Mesodermal cell (in vitro differentiated cells): Measurements from ENCODE around the gene VDAC1.
"Not testable (repeated sequence)": the region's sequence is repeated elsewhere in the genome, so short reads cannot be mapped to it uniquely, and the experiment has no call there.

Source experiments
- H3K27ac ChIP-seq: 2 replicates; pipeline ENCODE4 v1.7.0; 2013; ENCODE audit warnings: mild to moderate bottlenecking, low read depth, low read length, moderate library complexity; ENCODE audit not compliant: severe bottlenecking
- H3K36me3 ChIP-seq: 2 replicates; pipeline ENCODE4 v1.7.1; 2013; ENCODE audit warnings: mild to moderate bottlenecking, low read length, moderate library complexity; ENCODE audit not compliant: control insufficient read depth, insufficient read depth
- H3K4me1 ChIP-seq: one replicate; pipeline ENCODE4 v1.7.1; 2013; ENCODE audit warnings: mild to moderate bottlenecking, low read length; ENCODE audit not compliant: insufficient read depth, control insufficient read depth, poor library complexity, severe bottlenecking
- H3K4me3 ChIP-seq: 2 replicates; pipeline ENCODE4 v1.7.0; 2013; ENCODE audit warnings: low read length, control low read depth, mild to moderate bottlenecking; ENCODE audit not compliant: insufficient read depth, poor library complexity, severe bottlenecking; ENCODE audit errors: extremely low read depth
- H3K9me3 ChIP-seq: 2 replicates; pipeline ENCODE4 v1.7.1; 2013; ENCODE audit warnings: mild to moderate bottlenecking, low read length, moderate library complexity; ENCODE audit not compliant: control insufficient read depth
- WGBS, 2 experiments: methylation state at CpG; one replicate each; pipeline ENCODE4 v1.1.5; 2013; ENCODE audit warnings: missing lambda C conversion rate in 2 of 2; ENCODE audit not compliant: insufficient coverage in 2 of 2; 5-methylcytosine and 5-hydroxymethylcytosine counted together

Gene VDAC1

DNA sequence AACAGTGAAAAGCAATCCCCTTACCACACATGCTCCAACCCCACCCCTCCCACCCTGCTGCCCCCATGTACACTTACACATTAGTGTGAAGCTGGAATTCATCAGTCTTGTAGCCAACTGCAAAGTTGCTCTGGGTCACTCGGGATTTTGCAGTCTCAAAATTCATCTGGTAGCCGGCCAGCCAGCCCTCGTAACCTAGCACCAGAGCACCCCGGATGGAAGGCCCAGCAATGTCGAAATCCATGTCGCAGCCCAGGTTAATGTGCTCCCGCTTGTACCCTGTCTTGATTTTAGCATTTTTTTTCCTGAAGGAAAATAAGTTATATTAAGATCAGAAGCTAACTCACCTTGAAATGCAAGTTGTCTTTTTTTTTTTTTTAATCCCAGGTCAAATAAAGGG is 24.1 kb downstream of the VDAC1 start:
- H3K36me3 ChIP-seq: peaks cover 95% of the 10 kb centered on the region
- no peak overlapping the region for H3K27ac ChIP-seq
- WGBS, 2 experiments: 93 to 95% methylated on average over 5 to 7 of the region's 7 CpGs

GRCh38 chr5:133978943-133979342 is 25.8 kb downstream of the VDAC1 start:
- H3K36me3 ChIP-seq: peaks cover 96% of the 10 kb centered on the region
- WGBS, 2 experiments: no CpG with 5 or more reads among the region's 3 CpGs
- no peaks in the 10 kb centered on the region for H3K9me3 ChIP-seq
- no peak overlapping the region for H3K27ac ChIP-seq
- H3K4me1 ChIP-seq: peaks cover 11% of the 10 kb centered on the region
- H3K4me3 ChIP-seq: no peak overlapping the region

More for the DNA sequence above, 24.1 kb downstream of the VDAC1 start:
- Histone ChIP-seq H3K4me1 (peaks cover 11% of the 10 kb centered on the region), H3K4me3 (no peak overlapping the region), H3K9me3 (no peaks in the 10 kb centered on the region)

GRCh38 chr5:133977858-133978257 is 26.9 kb downstream of the VDAC1 start:
- H3K4me1 ChIP-seq: peaks cover 11% of the 10 kb centered on the region
- no peak overlapping the region for H3K4me3 ChIP-seq
- H3K9me3 ChIP-seq: no peaks in the 10 kb centered on the region
- peak overlapping the region; percentile 76 for H3K27ac ChIP-seq
- H3K36me3 ChIP-seq: peaks cover 97% of the 10 kb centered on the region
- 100% methylated on average over 1 of the region's 1 CpG for WGBS, 2 experiments

- peaks cover 11% of the 10 kb centered on the region for H3K4me1 ChIP-seq
- WGBS, 2 experiments: 93 to 96% methylated on average over 5 of the region's 5 CpGs
- no peaks in the 10 kb centered on the region for H3K9me3 ChIP-seq
- peaks cover 95% of the 10 kb centered on the region for H3K36me3 ChIP-seq
- H3K27ac ChIP-seq: peak overlapping the region; percentile 76
- no peak overlapping the region for H3K4me3 ChIP-seq
Measured at GRCh38 chr5:133977161-133977787, 27.5 kb downstream of the VDAC1 start.

DNA sequence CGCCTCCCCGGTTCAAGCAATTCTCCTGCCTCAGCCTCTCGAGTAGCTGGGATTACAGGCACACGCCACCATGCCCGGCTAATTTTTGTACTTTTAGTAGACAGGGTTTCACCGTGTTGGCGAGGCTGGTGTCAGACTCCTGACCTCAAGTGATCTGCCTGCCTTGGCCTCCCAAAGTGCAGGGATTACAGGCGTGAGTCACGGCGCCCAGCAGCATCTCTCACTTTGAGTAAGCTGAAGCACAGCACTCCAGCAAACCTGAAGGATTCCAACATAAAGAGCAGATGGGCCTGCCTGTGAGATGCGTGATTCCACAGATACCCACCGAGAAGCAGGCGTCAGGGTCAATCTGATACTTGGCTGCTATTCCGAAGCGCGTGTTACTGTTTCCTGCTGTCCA is 29.2 kb downstream of the VDAC1 start:
- not testable (repeated sequence) for H3K4me3 ChIP-seq, H3K27ac ChIP-seq, H3K9me3 ChIP-seq
- peaks cover 88% of the 10 kb centered on the region for H3K36me3 ChIP-seq
- H3K4me1 ChIP-seq: peaks cover 11% of the 10 kb centered on the region
- WGBS, 2 experiments: 94 to 95% methylated on average over 10 to 16 of the region's 16 CpGs

GRCh38 chr5:133974142-133974541 is 30.6 kb downstream of the VDAC1 start:
- peaks cover 77% of the 10 kb centered on the region for H3K36me3 ChIP-seq
- H3K27ac ChIP-seq: no peak overlapping the region
- H3K9me3 ChIP-seq: no peaks in the 10 kb centered on the region
- H3K4me1 ChIP-seq: peaks cover 15% of the 10 kb centered on the region
- WGBS, 2 experiments: 92 to 100% methylated on average over 5 of the region's 6 CpGs
- no peak overlapping the region for H3K4me3 ChIP-seq

GRCh38 chr5:133970325-133970909 is 34.4 kb downstream of the VDAC1 start:
- no peaks in the 10 kb centered on the region for H3K9me3 ChIP-seq
- H3K36me3 ChIP-seq: peaks cover 46% of the 10 kb centered on the region
- peaks cover 15% of the 10 kb centered on the region for H3K4me1 ChIP-seq
- H3K27ac ChIP-seq: peak overlapping the region; percentile 64
- WGBS, 2 experiments: 100% methylated on average over 1 of the region's 2 CpGs
- no peak overlapping the region for H3K4me3 ChIP-seq

DNA sequence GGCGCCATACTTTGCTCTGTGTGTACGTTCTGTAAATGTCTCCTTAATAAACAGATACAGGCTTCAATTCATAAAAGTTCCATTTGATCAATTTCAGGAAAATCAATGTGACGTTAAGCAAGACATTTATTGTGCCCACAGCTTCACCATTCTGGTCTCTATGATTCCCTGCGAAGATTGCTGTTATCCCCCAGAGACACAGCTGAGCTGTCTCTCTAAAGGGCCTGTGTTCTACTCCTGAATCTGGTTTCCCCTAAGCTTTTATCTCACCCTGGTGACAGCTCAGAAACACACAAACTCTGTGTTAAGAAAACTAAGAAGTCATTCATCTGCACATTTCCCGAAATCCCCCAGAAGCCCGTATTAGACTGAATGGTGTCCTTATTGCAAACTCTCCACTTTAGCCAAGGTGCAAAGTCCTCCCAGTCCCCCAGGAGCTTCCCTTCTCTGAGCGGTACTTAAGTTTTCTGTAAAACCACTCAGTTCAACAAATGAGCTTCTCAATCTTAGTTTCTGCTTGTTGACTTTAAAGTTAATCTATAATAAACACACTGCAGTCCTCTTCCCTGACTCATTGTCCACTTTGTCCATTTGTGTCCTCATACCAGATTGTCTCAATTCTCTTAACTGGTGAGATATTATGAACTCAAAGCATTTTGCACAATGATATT is 35.0 kb downstream of the VDAC1 start:
- Histone ChIP-seq H3K27ac (peak overlapping the region; percentile 64), H3K4me3 (no peak overlapping the region)
- whole genome bisulfite sequencing, 2 experiments: 89 to 95% methylated on average over 5 to 6 of the region's 7 CpGs

DNA sequence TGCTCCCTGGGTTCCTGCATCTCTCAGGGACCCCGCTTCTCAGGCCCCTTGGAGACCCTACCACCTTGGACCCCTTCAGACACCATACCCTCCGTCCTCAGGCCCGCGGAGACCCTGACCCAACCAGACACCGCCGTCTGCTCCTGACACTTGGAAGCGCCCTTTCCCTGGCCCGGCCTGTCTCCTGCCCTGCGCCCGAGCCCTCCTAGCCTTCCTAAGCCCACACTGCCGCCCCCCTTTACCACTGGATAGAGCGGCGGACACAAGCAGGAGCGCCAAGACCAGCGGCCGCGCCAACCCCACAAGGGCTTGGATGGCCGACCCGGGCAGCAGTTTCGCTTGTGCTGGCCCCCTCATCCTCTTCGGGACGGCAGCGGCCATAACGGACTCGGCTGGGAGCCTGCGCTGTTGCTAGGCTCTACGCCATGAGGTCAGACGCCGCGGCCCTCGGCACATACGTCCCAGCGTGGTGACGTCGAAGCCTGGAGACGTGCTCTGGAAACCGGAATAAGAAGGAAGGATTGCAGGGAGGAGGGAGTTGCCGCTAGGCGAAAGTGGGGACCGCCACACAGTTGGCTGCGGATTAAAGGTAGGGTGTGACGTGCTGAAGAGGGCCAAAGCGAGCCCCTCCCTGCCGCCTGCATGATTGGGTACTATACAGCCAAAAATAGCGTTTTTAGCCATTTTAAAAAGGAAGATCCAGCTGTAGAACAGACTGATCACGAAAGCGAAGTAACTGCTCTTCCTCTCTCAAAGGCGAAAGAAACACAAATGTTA is 36.4 kb downstream of the VDAC1 start, which contains the start of gene C5orf15:
C5orf15 (minus strand) TSS at position 422 of the 777 bp plus-strand sequence; CDS start at position 381, 41 bp downstream.
- Histone ChIP-seq H3K4me1 (peaks cover 15% of the 10 kb centered on the region), H3K9me3 (peaks cover 14% of the 10 kb centered on the region), H3K27ac (peak within 1 kb of the TSS; percentile 86), H3K4me3 (peak within 1 kb of the TSS; percentile 81), H3K36me3 (peaks cover 45% of the 10 kb centered on the region)
- 0 to 1% methylated on average over 35 to 44 of the region's 48 CpGs for WGBS, 2 experiments

More for the DNA sequence above, 35.0 kb downstream of the VDAC1 start:
- peaks cover 15% of the 10 kb centered on the region for H3K4me1 ChIP-seq
- H3K36me3 ChIP-seq: peaks cover 45% of the 10 kb centered on the region
- H3K9me3 ChIP-seq: peaks cover 4% of the 10 kb centered on the region

DNA sequence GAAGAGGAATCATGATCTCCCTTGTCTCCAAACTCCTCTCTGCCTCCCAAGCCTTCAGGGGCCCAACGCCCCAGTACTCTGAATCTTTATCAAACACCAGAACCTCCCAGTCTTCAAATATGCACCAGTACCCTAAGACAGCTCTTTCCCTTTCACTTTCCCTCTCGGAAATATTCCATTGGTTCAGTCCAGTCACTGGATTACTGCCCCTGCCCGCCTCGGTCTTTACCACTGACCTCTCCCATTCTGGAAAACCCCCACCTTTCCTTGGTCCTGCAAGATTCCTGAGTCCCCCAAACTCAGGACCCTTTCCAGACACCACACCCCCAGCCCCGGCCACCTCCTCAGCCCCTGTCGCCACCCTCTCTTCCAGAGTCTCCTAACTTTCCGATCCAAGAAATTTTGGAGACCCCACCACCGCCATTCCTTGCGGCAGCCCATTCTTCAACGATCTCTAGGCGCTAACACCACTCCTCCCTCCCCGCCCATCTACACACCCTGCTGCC is 37.0 kb downstream of the VDAC1 start:
- H3K9me3 ChIP-seq: peaks cover 14% of the 10 kb centered on the region
- H3K36me3 ChIP-seq: peaks cover 40% of the 10 kb centered on the region
- H3K4me1 ChIP-seq: peaks cover 21% of the 10 kb centered on the region
- peak overlapping the region; percentile 81 for H3K4me3 ChIP-seq
- WGBS, 2 experiments: 6 to 7% methylated on average over 11 to 12 of the region's 12 CpGs
- peak overlapping the region; percentile 86 for H3K27ac ChIP-seq
